Muscle layer of duodenum (tissue), 2 donors: ENCODE measurements around the gene TTC9B.
A peak's percentile ranks its signal among the peaks of the same experiment; 100 is the strongest.

ENCODE experiments used
- H3K27ac ChIP-seq: one replicate; pipeline ENCODE4 v1.7.0; 2013; ENCODE audit warnings: mild to moderate bottlenecking, low read length
- H3K27me3 ChIP-seq: one replicate; pipeline ENCODE4 v1.7.0; 2013; ENCODE audit warnings: low read depth, mild to moderate bottlenecking, control low read depth, low read length
- H3K36me3 ChIP-seq, 2 donors: one replicate each; pipeline ENCODE4 v1.7.0; 2013; ENCODE audit warnings: low read length in 2 of 2, control low read depth in 1 of 2, mild to moderate bottlenecking in 1 of 2; ENCODE audit not compliant: insufficient read depth in 2 of 2, control insufficient read depth in 1 of 2
- H3K4me1 ChIP-seq, 2 donors: one replicate each; pipeline ENCODE4 v1.7.0; 2013; ENCODE audit warnings: low read length in 2 of 2, mild to moderate bottlenecking in 2 of 2, control low read depth in 1 of 2, moderate library complexity in 1 of 2; ENCODE audit not compliant: insufficient read depth in 2 of 2, control insufficient read depth in 1 of 2
- H3K4me3 ChIP-seq, 2 donors: one replicate each; pipeline ENCODE4 v1.7.0; 2013; ENCODE audit warnings: low read length in 2 of 2, low read depth in 1 of 2, mild to moderate bottlenecking in 1 of 2
- H3K9me3 ChIP-seq, 2 donors: one replicate each; pipeline ENCODE4 v1.7.0; 2013; ENCODE audit warnings: low read length in 2 of 2, control low read depth in 1 of 2, mild to moderate bottlenecking in 1 of 2; ENCODE audit not compliant: control insufficient read depth in 1 of 2
- donor health status: healthy.

Gene TTC9B

GRCh38 chr19:40231057-40231456 lies 12.9 kb upstream of the TTC9B start:
- peaks cover 0 to 14% of the 10 kb centered on the region in 2 donors for H3K4me1 ChIP-seq
- H3K27me3 ChIP-seq: peaks cover 13% of the 10 kb centered on the region
- H3K4me3 ChIP-seq: no peak overlapping the region
- no peak overlapping the region for H3K27ac ChIP-seq
- H3K9me3 ChIP-seq: no peaks in the 10 kb centered on the region
- H3K36me3 ChIP-seq: peaks cover 6 to 31% of the 10 kb centered on the region in 2 donors

DNA sequence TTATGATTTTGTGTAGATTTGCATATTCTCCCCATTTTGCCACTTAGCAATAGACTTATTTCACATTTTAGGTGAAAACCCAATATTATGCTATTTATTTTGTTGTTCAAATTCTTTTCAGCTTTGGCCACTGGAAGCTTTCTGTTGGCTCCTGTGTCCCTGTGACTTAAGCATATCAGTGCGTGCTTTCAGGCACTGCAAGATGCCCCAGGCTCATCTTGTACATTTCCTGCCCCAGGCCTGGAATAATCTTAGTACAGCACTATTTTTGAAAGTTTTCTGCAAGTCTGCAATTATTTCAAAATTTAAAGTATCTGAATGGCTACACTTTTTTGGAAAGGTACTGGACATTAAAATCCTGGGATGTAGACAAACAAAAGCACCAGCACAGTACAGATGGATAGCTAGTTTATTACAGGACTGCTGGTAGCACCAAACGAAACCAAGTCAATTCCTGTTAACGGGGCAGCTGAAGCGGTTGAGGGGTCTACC lies 11.8 kb upstream of the TTC9B start:
- Histone ChIP-seq H3K36me3 (peaks cover 3 to 20% of the 10 kb centered on the region in 2 donors), H3K27me3 (peaks cover 20% of the 10 kb centered on the region), H3K27ac (no peak overlapping the region), H3K9me3 (no peaks in the 10 kb centered on the region), H3K4me1 (peaks cover 0 to 19% of the 10 kb centered on the region in 2 donors), H3K4me3 (no peak overlapping the region)

GRCh38 chr19:40229484-40229883 lies 11.3 kb upstream of the TTC9B start:
- Histone ChIP-seq H3K27ac (no peak overlapping the region), H3K4me1 (peaks cover 0 to 19% of the 10 kb centered on the region in 2 donors), H3K9me3 (no peaks in the 10 kb centered on the region), H3K36me3 (peaks cover 0 to 16% of the 10 kb centered on the region in 2 donors), H3K27me3 (peaks cover 24% of the 10 kb centered on the region), H3K4me3 (no peak overlapping the region)

- Histone ChIP-seq H3K4me3 (no peak overlapping the region), H3K4me1 (peaks cover 0 to 19% of the 10 kb centered on the region in 2 donors), H3K9me3 (no peaks in the 10 kb centered on the region), H3K27ac (no peak overlapping the region), H3K36me3 (peaks cover 0 to 10% of the 10 kb centered on the region in 2 donors), H3K27me3 (peaks cover 29% of the 10 kb centered on the region)
Measured at GRCh38 chr19:40228863-40229262, 10.7 kb upstream of the TTC9B start.

DNA sequence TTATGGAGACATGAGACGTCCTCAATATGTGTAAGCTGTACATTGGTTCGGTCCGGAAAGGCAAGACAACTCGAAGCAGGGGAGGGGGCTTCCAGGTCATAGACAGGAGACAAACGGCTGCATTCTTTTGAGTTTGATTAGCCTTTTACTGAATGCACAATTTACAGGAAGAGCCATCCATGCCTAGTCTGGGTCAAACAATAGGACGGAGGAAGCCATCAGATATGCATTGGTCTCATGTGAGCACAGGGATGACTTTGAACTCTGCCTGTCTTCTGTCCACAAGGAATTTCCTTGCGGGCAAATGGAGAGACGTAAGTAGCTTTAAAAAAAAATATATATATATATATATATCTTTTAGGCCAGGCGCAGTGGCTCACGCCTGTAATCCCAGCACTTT lies 10.2 kb upstream of the TTC9B start:
- peaks cover 0 to 5% of the 10 kb centered on the region in 2 donors for H3K36me3 ChIP-seq
- no peaks in the 10 kb centered on the region for H3K9me3 ChIP-seq
- H3K4me1 ChIP-seq: peaks cover 0 to 21% of the 10 kb centered on the region in 2 donors
- no peak overlapping the region for H3K4me3 ChIP-seq
- H3K27me3 ChIP-seq: peaks cover 29% of the 10 kb centered on the region
- H3K27ac ChIP-seq: no peak overlapping the region

DNA sequence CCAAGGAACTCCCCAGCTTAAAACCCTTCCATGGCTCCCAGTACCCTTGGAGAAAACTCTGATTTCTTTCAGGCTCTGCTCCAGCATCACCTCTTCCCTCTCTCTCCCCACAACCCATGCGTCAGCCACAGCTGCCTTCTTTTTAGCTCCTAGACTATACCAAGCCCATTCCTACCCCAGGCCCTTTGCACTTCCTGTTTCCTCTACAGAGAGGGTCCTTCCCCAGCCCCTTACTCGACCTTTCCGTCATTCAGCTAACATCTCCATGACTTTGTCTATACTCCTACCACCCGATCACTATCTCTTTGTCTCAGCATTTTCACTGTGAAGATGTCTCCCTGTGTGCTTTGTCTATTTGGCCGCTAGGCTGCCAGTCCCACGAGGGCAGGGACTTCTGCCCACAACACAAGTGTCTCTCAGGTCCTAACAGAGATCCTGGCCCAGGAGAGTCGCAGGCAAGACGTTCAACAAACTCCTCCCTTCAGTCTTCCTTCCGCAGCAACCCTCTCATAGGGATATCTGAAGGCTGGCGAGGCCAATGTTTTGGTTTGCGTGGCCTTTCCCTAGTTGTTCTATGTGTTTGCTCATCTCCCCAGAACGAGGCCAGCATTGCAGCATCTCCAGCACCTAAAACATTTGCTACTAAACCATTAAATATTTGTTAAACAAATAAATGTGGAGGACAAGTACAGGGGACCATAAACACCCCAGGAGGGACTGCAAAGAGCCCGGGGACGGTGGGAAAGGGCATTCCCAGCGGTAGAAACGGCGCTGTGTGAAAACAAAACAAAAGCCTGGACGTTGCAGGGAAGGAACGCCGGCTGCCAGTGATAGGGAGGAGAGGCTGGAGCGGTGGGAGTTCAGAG lies 7.5 kb upstream of the TTC9B start:
- Histone ChIP-seq H3K4me1 (peaks cover 0 to 17% of the 10 kb centered on the region in 2 donors), H3K27me3 (peaks cover 29% of the 10 kb centered on the region), H3K36me3 (no peaks in the 10 kb centered on the region), H3K27ac (no peak overlapping the region), H3K4me3 (peak overlapping the region; percentile 39 to 55), H3K9me3 (no peaks in the 10 kb centered on the region)

DNA sequence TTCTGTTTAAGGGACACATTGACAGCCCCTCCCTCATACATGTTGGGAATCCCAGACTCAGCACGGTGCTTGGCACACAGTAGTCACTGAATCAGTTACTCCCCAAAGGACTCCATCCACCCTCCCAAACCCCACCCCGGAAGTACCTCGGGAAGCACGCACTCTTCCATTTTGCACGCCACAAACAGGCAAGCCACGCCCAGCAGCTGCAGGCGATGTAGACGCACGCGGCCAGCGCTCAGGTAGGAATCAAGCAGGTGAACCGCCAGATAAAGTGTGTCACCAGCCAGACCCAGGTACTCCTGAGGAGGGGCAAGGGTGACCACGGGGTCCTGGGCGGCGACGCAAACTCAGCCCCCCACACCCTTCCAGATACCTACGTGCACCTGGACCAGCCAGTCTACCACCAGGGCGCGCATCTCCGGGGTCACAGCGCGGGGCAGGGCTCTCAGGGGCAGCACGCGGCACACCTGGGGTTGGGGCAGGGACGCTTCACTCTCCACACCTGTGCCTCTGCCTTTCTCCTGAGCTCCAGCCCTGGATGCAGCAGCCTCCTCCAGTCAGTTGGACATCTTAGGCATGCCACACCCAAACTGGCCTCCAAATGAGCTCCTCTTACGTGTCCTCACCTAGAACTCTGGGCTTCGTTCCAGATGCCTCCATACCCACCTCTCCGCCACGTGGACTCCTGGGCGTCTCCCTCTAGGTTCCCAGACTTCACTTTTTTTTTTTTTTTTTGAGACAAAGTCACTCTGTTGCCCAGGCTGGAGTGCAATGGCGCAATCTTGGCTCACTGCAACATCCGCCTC lies 6.4 kb upstream of the TTC9B start:
- Histone ChIP-seq H3K36me3 (no peaks in the 10 kb centered on the region), H3K27me3 (peaks cover 29% of the 10 kb centered on the region), H3K27ac (no peak overlapping the region), H3K4me1 (peaks cover 0 to 17% of the 10 kb centered on the region in 2 donors), H3K9me3 (no peaks in the 10 kb centered on the region), H3K4me3 (no peak overlapping the region)

- Histone ChIP-seq H3K27ac (no peak overlapping the region), H3K36me3 (no peaks in the 10 kb centered on the region), H3K4me1 (peaks cover 0 to 17% of the 10 kb centered on the region in 2 donors), H3K9me3 (no peaks in the 10 kb centered on the region), H3K4me3 (no peak overlapping the region), H3K27me3 (peaks cover 34% of the 10 kb centered on the region)
Measured at GRCh38 chr19:40223135-40223822, 5.1 kb upstream of the TTC9B start.

DNA sequence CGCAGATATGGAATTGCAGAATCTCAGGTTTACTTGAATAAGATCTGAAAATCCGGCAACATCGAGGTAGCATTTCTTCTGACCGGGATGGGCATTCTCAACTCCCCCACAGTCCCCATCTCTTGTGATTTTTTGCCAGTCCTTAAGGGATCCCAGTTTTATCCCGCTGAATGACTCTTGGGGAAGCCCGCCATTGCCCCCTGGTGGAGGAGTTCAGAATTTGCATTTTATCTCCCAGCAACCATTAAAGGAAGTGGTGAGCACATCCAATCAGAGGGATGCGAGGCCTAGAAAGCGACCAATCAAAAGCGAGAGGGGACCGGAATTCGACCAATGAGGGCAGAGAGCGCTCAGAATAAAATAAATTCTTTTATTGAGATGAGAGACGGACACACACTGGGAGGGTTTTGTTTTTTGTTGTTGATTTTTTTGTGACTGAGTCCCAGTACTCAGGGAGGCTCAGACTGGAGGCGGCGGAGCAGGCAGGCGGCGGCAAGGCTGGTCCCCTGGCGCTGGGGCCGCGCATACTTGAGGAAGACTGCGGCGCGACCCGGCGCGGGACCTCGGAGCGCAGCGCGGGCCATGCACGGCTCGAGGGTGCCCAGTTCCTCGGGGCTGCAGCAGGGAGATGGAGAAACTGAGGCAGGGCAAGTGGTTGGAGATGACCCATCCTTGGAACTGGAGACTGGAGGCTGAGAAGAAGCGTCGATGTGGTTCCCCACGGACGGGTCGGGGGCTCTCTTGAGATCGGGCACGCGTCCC lies 3.9 kb upstream of the TTC9B start:
- H3K27me3 ChIP-seq: peaks cover 36% of the 10 kb centered on the region

DNA sequence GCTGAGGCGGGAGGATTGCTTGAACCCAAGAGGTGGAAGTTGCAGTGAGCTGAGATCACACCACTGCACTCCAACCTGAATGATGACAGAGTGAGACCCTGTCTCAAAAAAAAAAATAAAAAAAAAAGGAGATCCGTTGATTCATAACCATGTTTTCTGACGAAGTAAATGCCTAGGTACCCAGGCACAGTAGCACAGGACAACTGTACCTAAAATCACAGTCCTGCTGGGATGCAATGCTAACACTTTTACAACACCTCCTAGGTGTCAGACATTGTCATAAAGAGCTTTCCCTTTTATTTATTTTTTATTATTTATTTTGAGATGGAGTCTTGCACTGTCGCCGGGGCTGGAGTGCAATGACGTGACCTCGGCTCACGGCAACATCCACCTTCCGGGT lies 2.5 kb upstream of the TTC9B start:
- no peak overlapping the region for H3K27ac ChIP-seq
- peaks cover 38% of the 10 kb centered on the region for H3K27me3 ChIP-seq
- H3K4me1 ChIP-seq: peaks cover 0 to 11% of the 10 kb centered on the region in 2 donors

More for the DNA sequence above, 3.9 kb upstream of the TTC9B start:
- peaks cover 0 to 22% of the 10 kb centered on the region in 2 donors for H3K4me1 ChIP-seq
- H3K27ac ChIP-seq: no peak overlapping the region
- H3K4me3 ChIP-seq: no peak overlapping the region
- H3K9me3 ChIP-seq: no peaks in the 10 kb centered on the region
- no peaks in the 10 kb centered on the region for H3K36me3 ChIP-seq

More for the DNA sequence above, 2.5 kb upstream of the TTC9B start:
- H3K4me3 ChIP-seq: no peak overlapping the region
- no peaks in the 10 kb centered on the region for H3K9me3 ChIP-seq
- no peaks in the 10 kb centered on the region for H3K36me3 ChIP-seq
